GM21619 (cell line): ENCODE measurements around the gene JARID2.

Experiments used
- ATAC-seq: cut with Tn5 transposase; IDR thresholded peaks from one replicate; pipeline ENCODE4 v1.9.1; 2021; ENCODE audit not compliant: unreplicated experiment

The JARID2 gene

GRCh38 chr6:15484140-15484539, 238.3 kb downstream of the JARID2 start:
- ATAC-seq, result no peak

GRCh38 chr6:15484821-15485220, 239.0 kb downstream of the JARID2 start:
- no peak for ATAC-seq

GRCh38 chr6:15485936-15486335, 240.1 kb downstream of the JARID2 start:
- ATAC-seq, result no peak

GRCh38 chr6:15487262-15487661, 241.4 kb downstream of the JARID2 start:
- ATAC-seq, result no peak

GRCh38 chr6:15489261-15489962, 243.5 kb downstream of the JARID2 start:
- no peak for ATAC-seq

GRCh38 chr6:15490242-15491100, 244.6 kb downstream of the JARID2 start:
- ATAC-seq, result no peak

- ATAC-seq, result no peak
These were observed 245.6 kb downstream of the JARID2 start for GRCh38 chr6:15491255-15491985.

- no peak for ATAC-seq
These were observed 246.1 kb downstream of the JARID2 start for GRCh38 chr6:15491986-15492269.

GRCh38 chr6:15493437-15494168, 247.7 kb downstream of the JARID2 start:
- no peak for ATAC-seq

- ATAC-seq, result no peak
These were observed 249.6 kb downstream of the JARID2 start for GRCh38 chr6:15495375-15495901.

- no peak for ATAC-seq
These were observed 250.7 kb downstream of the JARID2 start for GRCh38 chr6:15496345-15497131.

GRCh38 chr6:15498640-15499039, 252.8 kb downstream of the JARID2 start:
- no peak for ATAC-seq

GRCh38 chr6:15499125-15499524, 253.3 kb downstream of the JARID2 start:
- no peak for ATAC-seq

GRCh38 chr6:15499591-15499990, 253.7 kb downstream of the JARID2 start:
- no peak for ATAC-seq

- ATAC-seq, result no peak
These were observed 254.3 kb downstream of the JARID2 start for GRCh38 chr6:15500078-15500740.

GRCh38 chr6:15500901-15501825, 255.3 kb downstream of the JARID2 start:
- ATAC-seq, result no peak

GRCh38 chr6:15501826-15502445, 256.1 kb downstream of the JARID2 start:
- no peak for ATAC-seq
